ENCODE measurements around the gene MTUS2. TPM values are rescaled to one million over a fixed set of nuclear protein-coding genes. Genes with fewer than 3 reads are reported as not detected.

MTUS2 gene
- total RNA-seq, 1 experiment from 2014 or later = not detected

DNA sequence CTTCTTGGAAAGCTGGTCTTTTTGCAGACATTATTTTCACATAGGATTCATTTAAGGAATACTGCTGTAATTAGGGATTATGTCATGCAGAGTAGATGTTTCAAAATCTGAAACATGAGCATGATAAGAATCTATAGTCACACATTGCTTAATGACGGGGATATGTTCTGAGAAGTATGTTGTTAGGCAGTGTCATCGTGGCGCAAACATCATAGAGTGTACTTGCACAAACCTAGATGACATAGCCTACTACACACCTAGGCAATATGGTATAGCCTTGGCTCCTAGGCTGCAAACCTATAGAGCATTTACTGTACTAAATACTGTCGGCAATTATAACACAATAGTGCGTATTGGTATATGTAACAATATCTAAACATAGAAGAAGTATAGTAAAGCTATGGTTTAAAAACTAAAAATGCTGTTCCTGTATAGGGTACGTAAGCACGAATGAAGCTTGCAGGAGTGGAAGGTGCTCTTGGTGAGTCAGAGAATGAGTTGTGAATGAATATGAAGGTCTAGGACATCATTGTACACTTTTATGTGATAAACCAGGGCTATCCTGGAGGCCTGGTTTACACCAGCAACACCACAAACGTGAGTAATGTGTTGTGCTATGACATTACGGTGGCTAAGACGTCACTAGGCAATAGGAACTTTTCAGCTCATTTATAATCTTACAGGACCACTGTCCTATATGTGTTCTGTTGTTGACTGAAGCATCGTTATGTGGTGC is 283.1 kb downstream of the MTUS2 start:
- Histone ChIP-seq H3K27me3 (peaks cover 4% of the 10 kb centered on the region; the same call in 1 of the 2 replicates), H3K9me3 (no peaks in the 10 kb centered on the region), H3K36me3 (no peaks in the 10 kb centered on the region), H3K4me3 (no peak overlapping the region)
- DNase-seq = no peak

DNA sequence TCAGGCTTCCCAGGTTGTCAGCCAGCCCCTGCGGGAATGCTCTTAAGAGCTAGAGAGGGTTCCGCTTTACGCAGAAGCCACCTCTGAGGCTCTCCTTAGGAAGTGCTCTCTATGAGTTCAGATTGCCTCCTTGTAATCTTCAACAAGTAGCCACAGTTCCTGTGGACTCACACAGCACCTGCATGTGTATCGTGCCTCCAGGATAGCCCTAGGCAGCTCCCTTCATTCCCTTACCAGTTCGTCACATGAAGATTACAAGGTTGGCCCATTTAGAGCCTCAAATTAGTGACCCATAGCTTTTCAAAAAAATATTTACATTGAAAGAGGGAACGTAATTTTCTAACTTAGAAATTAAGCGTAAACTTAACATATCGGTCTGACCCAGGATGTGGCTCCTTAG is 284.3 kb downstream of the MTUS2 start:
- Histone ChIP-seq H3K4me3 (no peak overlapping the region), H3K27me3 (peaks cover 6% of the 10 kb centered on the region), H3K9me3 (no peaks in the 10 kb centered on the region), H3K36me3 (no peaks in the 10 kb centered on the region)
- no peak for DNase-seq

DNA sequence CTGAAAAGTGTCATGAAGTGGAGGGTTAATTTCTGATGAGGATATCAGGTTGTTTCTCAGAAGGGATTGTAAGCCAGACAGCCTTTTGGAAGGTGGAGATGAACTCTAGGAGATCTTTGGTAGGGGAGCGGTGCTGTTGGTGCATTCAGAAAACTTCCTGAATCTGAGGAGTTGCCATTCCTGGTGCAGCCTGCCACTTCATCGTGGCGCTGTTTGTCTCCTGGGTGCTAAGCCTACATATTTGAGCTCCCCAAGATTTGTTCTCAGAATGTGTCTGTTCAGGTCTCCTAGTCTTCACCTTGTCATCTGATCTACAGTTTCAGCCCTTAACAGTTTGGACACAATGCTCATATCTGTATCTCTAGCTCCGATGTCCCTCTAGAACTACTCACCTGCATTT is 285.6 kb downstream of the MTUS2 start:
- Histone ChIP-seq H3K4me3 (no peak overlapping the region), H3K9me3 (no peaks in the 10 kb centered on the region), H3K36me3 (no peaks in the 10 kb centered on the region), H3K27me3 (peaks cover 6% of the 10 kb centered on the region)
- no peak for DNase-seq

DNA sequence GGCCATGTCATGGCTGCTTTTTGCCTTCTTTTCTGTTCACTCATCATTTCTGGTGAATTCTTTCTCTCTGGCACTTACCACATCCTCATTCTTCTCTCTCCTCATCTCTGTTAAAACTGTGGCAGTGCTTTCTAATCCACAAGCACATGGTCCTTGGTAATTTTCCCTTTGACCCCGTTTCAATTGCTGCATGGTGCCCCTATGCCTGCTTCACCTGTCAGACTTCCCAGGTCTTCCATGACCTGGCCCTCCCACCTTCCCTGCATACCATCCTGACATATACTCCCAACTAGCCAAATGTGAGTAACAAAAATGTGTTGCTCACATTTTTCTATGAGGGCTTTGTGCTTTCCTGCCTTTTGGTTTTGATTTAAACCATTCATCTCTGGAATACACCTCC is 286.5 kb downstream of the MTUS2 start:
- H3K27me3 ChIP-seq = peaks cover 6% of the 10 kb centered on the region
- no peak overlapping the region for H3K4me3 ChIP-seq
- no peak for DNase-seq
- no peaks in the 10 kb centered on the region for H3K36me3 ChIP-seq
- H3K9me3 ChIP-seq = no peaks in the 10 kb centered on the region

DNA sequence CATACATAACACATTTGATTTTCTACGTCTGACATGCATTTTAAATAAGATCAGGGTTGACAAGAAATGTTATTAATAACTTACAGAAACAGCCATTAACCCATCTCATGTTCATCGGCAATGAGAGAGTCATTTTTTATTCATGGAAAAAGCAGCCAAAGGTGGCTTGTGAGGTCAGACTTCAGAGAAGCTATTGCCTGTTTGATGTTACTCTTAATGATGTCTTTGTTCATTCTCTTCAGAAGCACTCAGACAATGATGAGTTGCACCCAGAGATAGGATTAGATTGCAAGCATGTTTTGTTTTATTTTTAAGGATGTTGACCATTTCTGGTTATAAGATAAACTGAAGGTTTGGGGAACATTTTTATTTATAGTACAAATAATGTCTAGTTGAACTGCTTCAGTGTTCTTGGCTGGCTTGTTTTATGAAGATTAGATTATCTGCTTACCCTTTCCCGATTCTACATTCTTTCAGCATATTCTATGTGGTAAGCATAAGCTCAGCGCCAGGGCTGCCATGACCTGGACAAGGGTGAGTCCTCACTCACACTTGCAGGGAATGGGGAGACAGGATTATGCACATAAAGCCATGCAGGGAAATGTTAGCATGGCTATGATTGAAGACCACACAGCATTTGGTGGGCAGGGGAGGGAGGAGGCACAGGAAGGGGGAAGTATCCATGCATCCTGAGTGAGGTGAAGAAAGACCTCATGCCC is 288.1 kb downstream of the MTUS2 start:
- Histone ChIP-seq H3K27me3 (peaks cover 6% of the 10 kb centered on the region), H3K9me3 (no peaks in the 10 kb centered on the region), H3K4me3 (no peak overlapping the region), H3K36me3 (no peaks in the 10 kb centered on the region)
- no peak for DNase-seq

DNA sequence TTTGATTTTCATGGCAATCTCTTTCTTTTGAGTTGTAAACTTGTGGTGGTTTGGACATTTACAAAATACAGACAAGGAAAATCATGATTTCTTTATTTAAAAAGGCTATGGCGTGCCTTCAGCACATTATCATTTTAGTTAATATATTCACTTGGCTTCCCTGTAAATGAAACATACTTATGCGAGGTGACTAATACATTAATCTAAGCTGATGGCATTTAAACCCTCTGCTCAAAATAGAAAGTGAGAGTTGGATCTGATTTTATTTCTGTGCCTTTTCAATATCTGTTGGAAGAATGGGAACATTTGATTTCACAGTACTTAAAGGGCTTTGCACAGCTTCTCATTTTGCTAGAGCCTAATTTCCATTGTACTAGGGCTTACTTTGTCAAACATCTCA is 289.8 kb downstream of the MTUS2 start:
- no peaks in the 10 kb centered on the region for H3K9me3 ChIP-seq
- H3K27me3 ChIP-seq = peaks cover 6% of the 10 kb centered on the region
- H3K4me3 ChIP-seq = no peak overlapping the region
- DNase-seq = no peak
- no peaks in the 10 kb centered on the region for H3K36me3 ChIP-seq

DNA sequence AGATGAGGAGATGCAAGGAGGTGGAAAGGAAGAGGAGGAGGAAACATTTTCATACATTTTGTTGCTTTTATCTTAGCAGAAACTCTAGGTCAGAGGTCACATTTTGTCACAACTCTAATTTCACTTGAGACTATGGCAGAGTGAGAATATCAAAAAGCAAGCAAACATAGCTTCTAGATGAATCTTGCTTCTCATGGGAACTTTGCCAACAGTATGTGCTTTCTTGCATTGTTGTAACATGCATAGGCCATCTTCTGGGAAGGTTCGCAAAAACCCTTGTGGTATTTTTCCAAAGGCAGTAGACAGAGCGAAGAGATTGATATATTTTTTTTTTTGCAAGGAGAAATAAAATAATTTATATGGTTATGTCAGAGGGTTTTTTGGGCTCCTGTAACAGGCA is 291.3 kb downstream of the MTUS2 start:
- no peak for DNase-seq
- Histone ChIP-seq H3K9me3 (no peaks in the 10 kb centered on the region), H3K27me3 (peaks cover 6% of the 10 kb centered on the region), H3K4me3 (no peak overlapping the region), H3K36me3 (no peaks in the 10 kb centered on the region)

DNA sequence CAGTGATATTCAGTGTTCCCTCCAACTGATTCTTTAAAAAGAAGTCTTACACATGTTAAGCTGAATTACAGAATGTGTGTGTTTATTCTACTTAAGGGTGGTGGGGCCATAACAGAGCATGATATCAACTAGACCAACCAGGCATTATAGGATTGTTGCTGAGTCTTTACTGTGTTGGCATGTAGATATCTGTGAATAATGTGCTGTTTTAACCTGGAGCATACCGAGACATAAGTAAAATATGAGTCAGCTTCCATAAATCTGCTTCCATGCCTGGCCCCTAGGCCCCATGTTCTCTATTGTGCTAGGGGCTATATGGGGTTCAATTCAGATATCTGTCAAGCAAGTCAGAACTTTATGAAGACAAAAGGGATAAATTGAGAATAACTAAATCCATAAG is 295.7 kb downstream of the MTUS2 start:
- no peak for DNase-seq

DNA sequence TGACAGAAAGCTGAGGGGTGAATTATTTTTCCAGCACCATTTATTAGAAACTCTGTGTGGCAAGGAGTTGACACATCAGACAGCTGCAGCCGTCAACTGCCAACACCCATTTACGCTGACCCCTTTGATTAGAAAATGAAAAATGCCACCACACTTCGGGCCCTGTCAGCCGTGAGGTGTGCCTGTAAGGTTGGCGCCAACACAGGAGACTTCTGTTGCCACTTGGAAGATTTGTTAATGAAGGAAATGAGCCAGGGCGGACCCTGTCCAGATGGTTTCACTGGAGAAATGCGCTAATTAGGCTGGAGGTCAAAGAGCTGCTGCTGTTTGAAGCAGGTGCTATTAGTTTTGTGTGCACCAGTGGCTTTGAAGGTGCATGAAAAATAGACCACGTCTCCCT is 297.5 kb downstream of the MTUS2 start:
- no peaks in the 10 kb centered on the region for H3K9me3 ChIP-seq
- H3K27me3 ChIP-seq = no peaks in the 10 kb centered on the region
- no peak overlapping the region for H3K4me3 ChIP-seq
- H3K36me3 ChIP-seq = no peaks in the 10 kb centered on the region
- DNase-seq = no peak

More for the DNA sequence above, 295.7 kb downstream of the MTUS2 start:
- H3K36me3 ChIP-seq = no peaks in the 10 kb centered on the region
- no peaks in the 10 kb centered on the region for H3K9me3 ChIP-seq
- no peaks in the 10 kb centered on the region for H3K27me3 ChIP-seq
- H3K4me3 ChIP-seq = no peak overlapping the region

DNA sequence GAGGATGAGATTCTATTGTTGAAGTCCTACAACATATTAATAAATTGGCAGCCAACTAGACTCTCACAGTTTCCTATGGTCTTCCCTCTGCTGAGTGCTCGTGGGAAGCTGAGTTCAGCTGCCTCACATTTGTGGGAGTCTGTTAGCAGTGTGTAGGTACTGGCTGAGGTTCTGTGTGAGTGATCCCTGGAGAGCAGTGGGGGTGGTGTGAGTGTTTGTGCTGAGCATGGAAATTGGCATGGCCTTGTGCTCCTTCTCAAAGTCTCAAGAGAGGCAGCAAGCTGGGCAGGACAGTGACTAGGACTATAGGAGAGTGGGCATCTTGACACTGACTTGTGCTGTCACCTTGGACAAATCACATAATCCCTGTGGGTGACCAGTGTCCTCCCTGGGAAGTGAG is 298.3 kb downstream of the MTUS2 start:
- no peaks in the 10 kb centered on the region for H3K9me3 ChIP-seq
- no peaks in the 10 kb centered on the region for H3K36me3 ChIP-seq
- no peaks in the 10 kb centered on the region for H3K27me3 ChIP-seq
- H3K4me3 ChIP-seq = no peak overlapping the region
- DNase-seq = no peak

DNA sequence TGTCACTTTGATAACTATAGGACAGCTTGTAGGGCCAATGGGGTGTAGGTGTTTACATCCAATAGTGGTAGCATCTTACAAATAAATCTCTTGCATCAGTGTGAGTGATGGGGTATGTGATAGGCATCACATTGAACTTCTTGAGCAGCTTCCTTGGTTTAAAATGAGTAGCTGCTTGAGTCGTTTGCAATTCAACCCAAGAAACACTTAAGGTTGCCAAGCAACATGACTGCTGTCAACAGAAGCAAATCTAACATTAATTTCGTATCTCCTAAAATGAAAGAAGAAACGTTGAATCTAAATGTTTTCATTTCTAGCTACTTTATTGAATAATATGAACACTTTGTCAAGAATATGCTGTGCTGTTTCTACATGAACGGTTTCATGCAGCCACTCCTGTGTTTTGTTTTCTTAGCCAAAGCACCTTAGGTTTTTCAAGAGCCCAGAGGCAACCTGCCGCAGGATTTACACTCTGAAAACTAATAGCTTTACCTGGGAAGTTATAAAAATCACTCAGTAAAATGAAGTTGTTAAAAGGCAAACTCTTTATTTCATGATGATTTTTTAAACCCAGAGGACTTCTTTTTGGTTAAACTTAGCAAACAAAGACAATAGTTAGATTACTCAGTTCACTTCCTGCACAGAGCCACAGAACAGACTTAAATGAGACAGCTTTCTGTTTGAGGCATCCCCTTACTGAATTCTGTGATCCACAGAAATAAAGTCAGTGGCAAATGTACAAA is 305.2 kb downstream of the MTUS2 start:
- no peaks in the 10 kb centered on the region for H3K27me3 ChIP-seq
- no peak overlapping the region for H3K4me3 ChIP-seq
- no peaks in the 10 kb centered on the region for H3K36me3 ChIP-seq
- no peak for DNase-seq
- no peaks in the 10 kb centered on the region for H3K9me3 ChIP-seq

DNA sequence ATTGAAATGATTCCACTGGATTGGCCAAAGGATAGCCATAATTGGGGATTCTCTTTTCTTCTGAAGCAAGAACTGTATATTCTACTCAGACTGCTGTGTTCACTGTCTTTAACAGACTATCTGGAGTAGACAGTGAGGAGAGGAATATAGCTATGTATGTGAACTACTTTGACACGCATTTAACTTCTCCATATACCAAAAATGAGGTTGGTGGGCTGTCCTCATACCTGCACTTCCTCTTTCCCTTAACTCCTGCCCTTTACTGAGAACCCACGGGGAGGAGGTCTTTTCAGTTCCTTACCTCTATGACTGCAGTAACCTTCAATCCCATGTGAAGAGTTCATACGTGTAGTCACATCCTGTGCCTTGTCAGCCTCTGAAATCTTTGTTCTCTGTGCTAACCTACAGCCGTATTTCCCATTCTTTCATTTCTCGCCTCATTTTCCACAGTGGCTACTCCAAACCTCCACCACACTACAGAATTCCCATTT is 305.8 kb downstream of the MTUS2 start:
- Histone ChIP-seq H3K9me3 (no peaks in the 10 kb centered on the region), H3K27me3 (no peaks in the 10 kb centered on the region), H3K4me3 (no peak overlapping the region), H3K36me3 (no peaks in the 10 kb centered on the region)
- DNase-seq = no peak

DNA sequence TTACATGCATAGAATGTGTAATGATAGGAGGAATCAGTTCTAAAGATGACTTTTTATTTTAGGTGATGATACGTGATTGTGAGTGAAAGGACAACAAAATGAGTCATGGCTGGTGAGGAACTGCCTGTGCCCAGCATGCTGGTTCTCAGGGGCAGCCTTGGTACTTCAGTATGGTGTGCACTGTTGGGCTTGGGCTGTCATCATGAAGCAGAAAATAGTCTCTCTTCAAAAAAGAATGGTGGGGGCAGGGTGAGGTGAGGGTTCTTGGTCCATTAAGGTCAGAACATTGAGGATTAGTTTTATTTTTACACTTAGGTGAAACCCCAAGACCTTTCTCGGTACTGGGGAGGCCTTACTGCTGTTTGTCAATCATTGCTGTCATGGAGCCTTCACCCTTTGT is 309.5 kb downstream of the MTUS2 start:
- Histone ChIP-seq H3K36me3 (no peaks in the 10 kb centered on the region), H3K27me3 (no peaks in the 10 kb centered on the region; the same call in 1 of the 2 replicates), H3K4me3 (no peak overlapping the region), H3K9me3 (no peaks in the 10 kb centered on the region)
- DNase-seq = no peak

DNA sequence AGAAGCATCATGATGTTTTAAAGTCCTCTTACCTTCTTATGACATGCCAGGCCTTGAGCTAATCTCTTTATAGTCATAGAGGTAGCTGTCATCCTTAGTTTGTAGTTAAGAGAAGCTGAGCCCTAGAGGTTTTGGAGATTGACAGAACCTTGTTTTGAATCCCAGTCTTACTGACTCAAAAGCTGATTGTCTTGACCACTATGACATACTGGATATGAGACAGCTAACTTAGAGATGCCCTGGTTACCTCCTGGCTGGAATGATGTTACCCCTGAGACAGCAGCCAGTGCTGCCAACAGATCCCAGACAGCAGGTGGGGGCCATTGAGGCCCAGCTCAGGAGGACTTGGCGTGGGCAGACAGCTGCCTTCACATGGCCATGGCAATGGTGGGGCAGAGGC is 311.0 kb downstream of the MTUS2 start:
- no peaks in the 10 kb centered on the region for H3K9me3 ChIP-seq
- H3K36me3 ChIP-seq = no peaks in the 10 kb centered on the region
- DNase-seq = no peak
- H3K4me3 ChIP-seq = no peak overlapping the region
- no peaks in the 10 kb centered on the region; the same call in 1 of the 2 replicates for H3K27me3 ChIP-seq

DNA sequence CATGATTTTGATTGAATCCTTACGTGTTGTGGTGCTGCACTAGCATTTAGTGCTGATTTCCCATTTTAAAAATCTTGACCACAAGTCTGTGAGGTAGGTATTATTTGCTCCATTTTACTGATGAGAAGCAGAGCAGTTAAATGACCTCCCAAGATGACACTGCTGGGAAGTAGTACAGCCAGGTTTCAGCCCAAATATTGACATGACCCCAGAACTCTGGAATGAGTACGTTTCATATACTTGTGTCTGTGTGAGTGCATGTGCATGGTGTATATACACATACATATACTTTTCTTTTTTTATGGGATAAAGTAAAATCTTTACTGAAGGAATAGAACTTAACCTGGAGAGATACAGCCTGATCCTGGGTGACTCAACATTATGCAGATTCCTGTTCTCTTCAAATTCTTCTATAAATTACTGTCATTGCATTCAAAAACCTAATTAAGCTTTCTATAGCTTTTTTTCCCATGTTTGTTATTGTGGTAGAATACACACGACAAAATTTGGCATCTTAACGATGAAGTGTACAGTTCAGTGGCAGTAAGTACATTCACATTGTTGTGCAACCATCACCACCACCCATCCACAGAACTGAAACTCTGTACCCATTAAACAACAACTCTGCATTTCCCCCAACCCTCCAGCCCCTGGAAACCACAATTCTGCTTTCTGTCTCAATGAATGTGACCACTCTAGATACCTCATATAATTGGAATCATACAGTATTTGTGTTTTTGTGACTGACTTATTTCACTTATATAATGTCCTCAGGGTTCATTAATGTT is 311.9 kb downstream of the MTUS2 start:
- Histone ChIP-seq H3K27me3 (no peaks in the 10 kb centered on the region; the same call in 1 of the 2 replicates), H3K4me3 (no peak overlapping the region), H3K9me3 (no peaks in the 10 kb centered on the region; the same call in 1 of the 2 replicates), H3K36me3 (no peaks in the 10 kb centered on the region)
- no peak for DNase-seq

DNA sequence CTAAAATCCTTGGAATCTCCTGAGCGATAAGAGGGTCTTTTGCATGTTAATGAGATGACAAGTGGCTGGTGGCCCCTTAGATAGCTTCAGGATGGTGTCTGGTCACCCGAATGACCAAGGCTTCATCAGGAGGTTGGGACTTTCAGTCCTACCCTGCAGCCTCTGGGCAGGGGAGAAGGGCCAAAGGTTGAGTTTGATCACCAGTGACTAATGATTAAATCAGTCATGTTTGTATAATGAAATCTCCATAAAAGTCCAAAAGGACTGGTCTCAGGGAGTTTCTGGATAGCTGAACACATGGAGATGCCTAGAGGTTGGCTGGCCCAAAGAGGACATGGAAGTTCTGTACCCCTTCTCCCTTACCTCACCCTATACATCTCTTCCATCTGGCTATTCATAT is 316.2 kb downstream of the MTUS2 start:
- no peaks in the 10 kb centered on the region; the same call in 1 of the 2 replicates for H3K9me3 ChIP-seq
- DNase-seq = no peak
- no peak overlapping the region for H3K4me3 ChIP-seq
- no peaks in the 10 kb centered on the region; the same call in 1 of the 2 replicates for H3K27me3 ChIP-seq
- no peaks in the 10 kb centered on the region for H3K36me3 ChIP-seq

Data from MG63 (cell line).